CD8-positive, alpha-beta memory T cell (primary cell): Measurements from ENCODE around the gene HERC2. TPM values are rescaled to one million over a fixed set of nuclear protein-coding genes. Genes with fewer than 3 reads are reported as not detected.
"Not testable (repeated sequence)": the region's sequence is repeated elsewhere in the genome, so short reads cannot be mapped to it uniquely, and the experiment has no call there.

ENCODE experiments used
- CTCF ChIA-PET: fragments of 350-600 bp; sonication (Branson Sonifier 250); formaldehyde crosslinking; loops from one replicate; lab custom pipeline; 2021; ENCODE audit warnings: antibody characterized with exemption; lab: Charles Lee
- POLR2A ChIA-PET: fragments of 350-600 bp; sonication (Branson Sonifier 250); formaldehyde crosslinking; loops from one replicate; lab custom pipeline; 2021; ENCODE audit warnings: antibody characterized with exemption; lab: Charles Lee
- DNase-seq, 5 donors: peaks; one replicate each; pipeline versions ENCODE4 v3.0.0 to v3.0.0-alpha.2; 2020 to 2022; ENCODE audit warnings: mixed read lengths in 1 of 5
- H3K27ac ChIP-seq: one replicate; pipeline ENCODE4 v1.7.0; 2013; ENCODE audit warnings: low read depth, mild to moderate bottlenecking, low read length, moderate library complexity
- H3K27me3 ChIP-seq: 2 replicates; pipeline ENCODE4 v1.7.0; 2013; ENCODE audit warnings: low read length, mild to moderate bottlenecking; ENCODE audit not compliant: insufficient read depth, poor library complexity, severe bottlenecking
- H3K36me3 ChIP-seq: 2 replicates; pipeline ENCODE4 v1.7.0; 2013; ENCODE audit warnings: mild to moderate bottlenecking, low read length, moderate library complexity; ENCODE audit not compliant: insufficient read depth
- H3K4me1 ChIP-seq: 2 replicates; pipeline ENCODE4 v1.7.0; 2013; ENCODE audit warnings: mild to moderate bottlenecking, low read length, moderate library complexity; ENCODE audit not compliant: insufficient read depth
- H3K4me3 ChIP-seq: 2 replicates; pipeline ENCODE4 v1.7.0; 2013; ENCODE audit warnings: mild to moderate bottlenecking, low read length
- H3K9me3 ChIP-seq: 2 replicates; pipeline ENCODE4 v1.7.0; 2013; ENCODE audit warnings: mild to moderate bottlenecking, low read length
- H3K27ac Mint-ChIP-seq, 8 donors: one replicate each; pipeline ENCODE4 v1.8.0; 2020 to 2021; ENCODE audit warnings: mixed read lengths in 8 of 8, mild to moderate bottlenecking in 6 of 8, inconsistent platforms in 3 of 8, moderate library complexity in 3 of 8
- H3K27me3 Mint-ChIP-seq, 2 donors: one replicate each; pipeline ENCODE4 v1.8.0; 2020 to 2021; ENCODE audit warnings: mixed read lengths in 2 of 2, mild to moderate bottlenecking in 1 of 2, moderate library complexity in 1 of 2
- H3K36me3 Mint-ChIP-seq, 3 donors: one replicate each; pipeline ENCODE4 v1.8.0; 2020 to 2021; ENCODE audit warnings: mixed read lengths in 3 of 3, inconsistent platforms in 1 of 3, mild to moderate bottlenecking in 1 of 3
- H3K4me1 Mint-ChIP-seq, 3 donors: one replicate each; pipeline ENCODE4 v1.8.0; 2020 to 2021; ENCODE audit warnings: mixed read lengths in 3 of 3, inconsistent platforms in 1 of 3, mild to moderate bottlenecking in 1 of 3
- H3K4me3 Mint-ChIP-seq, 7 donors: one replicate each; pipeline ENCODE4 v1.8.0; 2020 to 2021; ENCODE audit warnings: mixed read lengths in 7 of 7, mild to moderate bottlenecking in 6 of 7, moderate library complexity in 4 of 7, inconsistent platforms in 2 of 7
- H3K9me3 Mint-ChIP-seq, 5 donors: one replicate each; pipeline ENCODE4 v1.8.0; 2020 to 2022; ENCODE audit warnings: mixed read lengths in 5 of 5, mild to moderate bottlenecking in 3 of 5, moderate library complexity in 2 of 5, inconsistent platforms in 1 of 5
- polyA plus RNA-seq: library from polyadenylated mRNA; unstranded; fragments of 300-500 nt; fragmentation: Illumina TruSeq; gene quantifications from one replicate; pipeline ENCODE4 v1.2.3, GENCODE V29; 2021
- total RNA-seq, 2 experiments: library from RNA; stranded (reverse); gene quantifications; one replicate each; pipeline ENCODE4 v1.2.3, GENCODE V29; 2021

The HERC2 gene
- total and polyA plus RNA-seq, 3 experiments from 2014 or later = 10.1 to 37.3 (median 31.0) TPM

- H3K27me3 Mint-ChIP-seq, H3K36me3 ChIP-seq, CTCF ChIA-PET, H3K9me3 ChIP-seq, H3K4me1 Mint-ChIP-seq, H3K27ac ChIP-seq, H3K4me3 ChIP-seq, POLR2A ChIA-PET, H3K4me1 ChIP-seq, H3K27ac Mint-ChIP-seq, H3K4me3 Mint-ChIP-seq, DNase-seq, H3K27me3 ChIP-seq: not testable (repeated sequence)
- Mint-ChIP-seq H3K9me3 (peaks cover 3 to 12% (median 10%) of the 10 kb centered on the region in 5 donors), H3K36me3 (peaks cover 30 to 61% (median 51%) of the 10 kb centered on the region in 3 donors)
These were observed 176.6 kb downstream of the HERC2 start for GRCh38 chr15:28145419-28145818.

- DNase-seq = no peak
- peaks cover 5% of the 10 kb centered on the region for H3K4me1 ChIP-seq
- no peak overlapping the region for H3K27ac ChIP-seq
- ChIA-PET POLR2A (no interaction called here), CTCF (no interaction called here)
- H3K4me3 ChIP-seq = no peak overlapping the region
- Mint-ChIP-seq H3K36me3 (peaks cover 22 to 68% (median 32%) of the 10 kb centered on the region in 3 donors), H3K4me1 (peaks cover 27 to 31% (median 29%) of the 10 kb centered on the region in 3 donors), H3K4me3 (no peak overlapping the region), H3K9me3 (no peaks in the 10 kb centered on the region), H3K27ac (peak overlapping the region in 2 of 8 donors; percentile 35 to 44), H3K27me3 (no peaks in the 10 kb centered on the region)
- no peaks in the 10 kb centered on the region for H3K36me3 ChIP-seq
- no peaks in the 10 kb centered on the region for H3K9me3 ChIP-seq
- H3K27me3 ChIP-seq = no peaks in the 10 kb centered on the region
These were observed 181.9 kb downstream of the HERC2 start for GRCh38 chr15:28140062-28140461.

- peak overlapping the region in 7 of 8 donors; percentile 24 to 98 (median 78) for H3K27ac Mint-ChIP-seq
- H3K4me3 ChIP-seq, H3K27me3 ChIP-seq, DNase-seq, CTCF ChIA-PET, H3K27me3 Mint-ChIP-seq, H3K4me1 ChIP-seq, H3K27ac ChIP-seq, H3K36me3 ChIP-seq, H3K9me3 Mint-ChIP-seq, H3K9me3 ChIP-seq, H3K4me3 Mint-ChIP-seq, POLR2A ChIA-PET: not testable (repeated sequence)
- H3K4me1 Mint-ChIP-seq = peaks cover 30 to 40% (median 30%) of the 10 kb centered on the region in 3 donors
- H3K36me3 Mint-ChIP-seq = peaks cover 14 to 62% (median 25%) of the 10 kb centered on the region in 3 donors
These were observed 184.5 kb downstream of the HERC2 start for GRCh38 chr15:28137408-28138039.

- peaks cover 7 to 64% (median 19%) of the 10 kb centered on the region in 3 donors for H3K36me3 Mint-ChIP-seq
- H3K9me3 Mint-ChIP-seq, CTCF ChIA-PET, H3K4me3 ChIP-seq, H3K27me3 Mint-ChIP-seq, POLR2A ChIA-PET, H3K27ac ChIP-seq, H3K9me3 ChIP-seq, H3K36me3 ChIP-seq, H3K4me1 ChIP-seq, H3K27me3 ChIP-seq: not testable (repeated sequence)
- H3K4me1 Mint-ChIP-seq = peaks cover 30 to 40% (median 30%) of the 10 kb centered on the region in 3 donors
- H3K4me3 Mint-ChIP-seq = peak overlapping the region in 2 of 7 donors; percentile 3 to 13
- peak overlapping the region; percentile 24 to 98 (median 55) for H3K27ac Mint-ChIP-seq
- peak in 1 of 5 donors; percentile 18 for DNase-seq
These were observed 185.6 kb downstream of the HERC2 start for GRCh38 chr15:28136236-28136904.

GRCh38 chr15:28133281-28133680 lies 188.7 kb downstream of the HERC2 start:
- H3K27me3 ChIP-seq = no peaks in the 10 kb centered on the region
- ChIA-PET POLR2A (no interaction called here), CTCF (no interaction called here)
- no peaks in the 10 kb centered on the region for H3K27me3 Mint-ChIP-seq
- H3K4me3 ChIP-seq = no peak overlapping the region
- H3K27ac ChIP-seq = no peak overlapping the region
- peaks cover 5% of the 10 kb centered on the region for H3K4me1 ChIP-seq
- no peak for DNase-seq
- peaks cover 9% of the 10 kb centered on the region for H3K36me3 ChIP-seq
- H3K4me3 Mint-ChIP-seq = no peak overlapping the region
- H3K9me3 Mint-ChIP-seq = no peaks in the 10 kb centered on the region
- H3K4me1 Mint-ChIP-seq = peaks cover 30 to 40% (median 30%) of the 10 kb centered on the region in 3 donors
- no peaks in the 10 kb centered on the region for H3K9me3 ChIP-seq
- H3K27ac Mint-ChIP-seq = peak overlapping the region in 2 of 8 donors; percentile 26 to 70
- H3K36me3 Mint-ChIP-seq = peaks cover 0 to 68% (median 20%) of the 10 kb centered on the region in 3 donors

GRCh38 chr15:28132524-28133275 lies 189.3 kb downstream of the HERC2 start:
- H3K36me3 ChIP-seq = peaks cover 9% of the 10 kb centered on the region
- H3K4me3 Mint-ChIP-seq = no peak overlapping the region

GRCh38 chr15:28131946-28132345 lies 190.0 kb downstream of the HERC2 start:
- Histone ChIP-seq H3K9me3 (no peaks in the 10 kb centered on the region), H3K27me3 (no peaks in the 10 kb centered on the region), H3K4me1 (peaks cover 5% of the 10 kb centered on the region), H3K27ac (no peak overlapping the region), H3K36me3 (peaks cover 9% of the 10 kb centered on the region), H3K4me3 (no peak overlapping the region)
- Mint-ChIP-seq H3K4me1 (peaks cover 18 to 27% (median 19%) of the 10 kb centered on the region in 3 donors), H3K36me3 (peaks cover 0 to 69% (median 22%) of the 10 kb centered on the region in 3 donors), H3K27me3 (no peaks in the 10 kb centered on the region), H3K27ac (peak overlapping the region in 1 of 8 donors; percentile 43), H3K4me3 (no peak overlapping the region), H3K9me3 (no peaks in the 10 kb centered on the region)
- POLR2A ChIA-PET = no interaction called here
- no peak for DNase-seq
- CTCF ChIA-PET = no interaction called here

More at GRCh38 chr15:28132524-28133275, 189.3 kb downstream of the HERC2 start:
- Histone ChIP-seq H3K27ac (no peak overlapping the region), H3K4me1 (peaks cover 5% of the 10 kb centered on the region), H3K27me3 (no peaks in the 10 kb centered on the region), H3K4me3 (no peak overlapping the region), H3K9me3 (no peaks in the 10 kb centered on the region)
- CTCF ChIA-PET = no interaction called here
- DNase-seq = no peak
- Mint-ChIP-seq H3K36me3 (peaks cover 0 to 68% (median 22%) of the 10 kb centered on the region in 3 donors), H3K4me1 (peaks cover 26 to 35% (median 27%) of the 10 kb centered on the region in 3 donors), H3K9me3 (no peaks in the 10 kb centered on the region), H3K27ac (peak overlapping the region in 3 of 8 donors; percentile 21 to 76 (median 70)), H3K27me3 (no peaks in the 10 kb centered on the region)
- POLR2A ChIA-PET = no interaction called here

- H3K27me3 ChIP-seq = no peaks in the 10 kb centered on the region
- Mint-ChIP-seq H3K27me3 (no peaks in the 10 kb centered on the region), H3K27ac (peak overlapping the region in 1 of 8 donors; percentile 15), H3K4me3 (no peak overlapping the region), H3K4me1 (peaks cover 13 to 22% (median 14%) of the 10 kb centered on the region in 3 donors), H3K36me3 (peaks cover 0 to 68% (median 22%) of the 10 kb centered on the region in 3 donors), H3K9me3 (no peaks in the 10 kb centered on the region)
- POLR2A ChIA-PET = no interaction called here
- DNase-seq = no peak
- H3K4me1 ChIP-seq = peaks cover 2% of the 10 kb centered on the region
- H3K36me3 ChIP-seq = peaks cover 9% of the 10 kb centered on the region
- H3K9me3 ChIP-seq = no peaks in the 10 kb centered on the region
- no peak overlapping the region for H3K4me3 ChIP-seq
- CTCF ChIA-PET = no interaction called here
- H3K27ac ChIP-seq = no peak overlapping the region
These were observed 190.6 kb downstream of the HERC2 start for GRCh38 chr15:28131400-28131799.
